ENCODE data around the gene FBXL17. TPM values are rescaled to one million over a fixed set of nuclear protein-coding genes. Genes with fewer than 3 reads are reported as not detected.
A peak's percentile ranks its signal among the peaks of the same experiment; 100 is the strongest.

Gene FBXL17
- total RNA-seq, 1 donor from 2014 or later: 21.6 TPM

- H3K27ac Mint-ChIP-seq: no peak overlapping the region
- H3K4me3 Mint-ChIP-seq: no peak overlapping the region
- peaks cover 26% of the 10 kb centered on the region for H3K9me3 Mint-ChIP-seq
- H3K4me1 Mint-ChIP-seq: peaks cover 12% of the 10 kb centered on the region
- DNase-seq (ENCODE audit: low spot score in 2 of 2, unreplicated experiment in 2 of 2): no peak
- peaks cover 27% of the 10 kb centered on the region for H3K36me3 Mint-ChIP-seq
- TF ChIP-seq CTCF (IDR thresholded peaks at IDR 0.05; ENCODE audit: unreplicated experiment): no peak
- no peaks in the 10 kb centered on the region for H3K27me3 Mint-ChIP-seq (ENCODE audit: low read depth)
Observed at GRCh38 chr5:108361239-108361638, 20.7 kb downstream of the FBXL17 start.

- DNase-seq (ENCODE audit: low spot score in 2 of 2, unreplicated experiment in 2 of 2): no peak
- Mint-ChIP-seq H3K9me3 (peaks cover 27% of the 10 kb centered on the region), H3K4me3 (no peak overlapping the region), H3K4me1 (peaks cover 10% of the 10 kb centered on the region), H3K36me3 (peaks cover 29% of the 10 kb centered on the region), H3K27me3 (ENCODE audit: low read depth) (no peaks in the 10 kb centered on the region), H3K27ac (no peak overlapping the region)
- TF ChIP-seq CTCF (IDR thresholded peaks at IDR 0.05; ENCODE audit: unreplicated experiment): no peak
Observed at GRCh38 chr5:108360280-108360679, 21.6 kb downstream of the FBXL17 start.

- peaks cover 25% of the 10 kb centered on the region for H3K36me3 Mint-ChIP-seq
Observed at GRCh38 chr5:108356286-108356685, 25.6 kb downstream of the FBXL17 start.

DNA sequence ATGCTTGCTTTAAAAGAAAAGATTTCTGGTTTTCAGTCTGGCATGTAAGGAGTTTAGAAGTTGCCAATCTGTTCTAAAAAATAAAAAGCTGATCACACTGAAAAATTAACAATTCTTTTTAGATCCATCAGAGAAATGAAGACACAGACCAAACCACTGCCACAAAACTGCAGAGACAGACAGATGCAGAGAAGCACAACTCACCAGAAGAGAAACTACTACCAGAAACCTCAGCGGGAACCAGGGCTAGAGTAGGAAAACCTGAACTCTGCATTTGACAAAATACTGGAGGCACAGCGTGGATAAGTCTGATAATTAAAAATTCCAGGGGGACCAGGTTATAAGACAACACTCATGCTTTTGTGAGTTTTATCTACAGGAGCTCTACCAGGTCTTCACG lies 28.8 kb downstream of the FBXL17 start:
- Mint-ChIP-seq H3K36me3 (peaks cover 15% of the 10 kb centered on the region), H3K27me3 (ENCODE audit: low read depth) (no peaks in the 10 kb centered on the region), H3K4me3 (no peak overlapping the region), H3K9me3 (peaks cover 15% of the 10 kb centered on the region), H3K27ac (no peak overlapping the region), H3K4me1 (peaks cover 5% of the 10 kb centered on the region)
- DNase-seq (ENCODE audit: low spot score in 2 of 2, unreplicated experiment in 2 of 2): no peak
- no peak for TF ChIP-seq CTCF (IDR thresholded peaks at IDR 0.05; ENCODE audit: unreplicated experiment)

More at GRCh38 chr5:108356286-108356685, 25.6 kb downstream of the FBXL17 start:
- TF ChIP-seq CTCF (IDR thresholded peaks at IDR 0.05; ENCODE audit: unreplicated experiment): no peak
- no peaks in the 10 kb centered on the region for H3K27me3 Mint-ChIP-seq (ENCODE audit: low read depth)
- H3K4me1 Mint-ChIP-seq: peaks cover 3% of the 10 kb centered on the region
- H3K27ac Mint-ChIP-seq: no peak overlapping the region
- H3K4me3 Mint-ChIP-seq: no peak overlapping the region
- no peak for DNase-seq (ENCODE audit: low spot score in 2 of 2, unreplicated experiment in 2 of 2)
- peaks cover 31% of the 10 kb centered on the region for H3K9me3 Mint-ChIP-seq

DNA sequence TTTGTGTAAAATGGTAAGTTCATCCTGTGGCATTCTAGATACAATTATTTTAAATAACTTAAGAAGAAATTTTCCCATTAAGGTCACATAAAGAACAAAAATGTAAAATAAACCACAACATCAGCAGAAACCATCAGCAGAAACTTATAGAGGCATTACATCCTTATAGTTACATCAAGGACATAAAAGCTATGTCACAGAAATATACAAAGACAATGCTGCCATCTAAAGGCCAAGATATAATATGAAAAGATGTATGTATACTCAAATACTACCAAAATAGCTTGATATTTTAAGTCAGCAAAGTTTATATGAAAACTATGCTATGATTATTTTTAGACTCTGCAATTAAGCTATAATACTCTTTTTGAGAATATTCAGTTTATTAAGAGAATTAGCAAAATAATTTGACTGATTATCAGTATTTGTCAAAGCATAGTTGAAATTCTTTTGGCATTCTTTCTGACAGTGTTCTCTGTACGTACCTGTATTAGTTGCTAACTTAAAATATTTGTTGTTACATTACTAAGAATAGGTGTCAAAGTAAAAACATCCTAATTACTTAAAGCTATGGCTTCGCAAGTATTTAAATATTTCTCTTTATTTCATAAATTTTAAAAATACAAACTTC lies 36.2 kb downstream of the FBXL17 start:
- Mint-ChIP-seq H3K4me3 (no peak overlapping the region), H3K9me3 (no peaks in the 10 kb centered on the region), H3K36me3 (peaks cover 2% of the 10 kb centered on the region), H3K4me1 (peaks cover 3% of the 10 kb centered on the region), H3K27me3 (ENCODE audit: low read depth) (no peaks in the 10 kb centered on the region), H3K27ac (no peak overlapping the region)
- TF ChIP-seq CTCF (IDR thresholded peaks at IDR 0.05; ENCODE audit: unreplicated experiment): peak; percentile 42
- no peak for DNase-seq (ENCODE audit: low spot score in 2 of 2, unreplicated experiment in 2 of 2)

Data from mesothelial cell of epicardium (in vitro differentiated cells).